Measurements from ENCODE around the gene PPP1R1C. TPM values are rescaled to one million over a fixed set of nuclear protein-coding genes. Genes with fewer than 3 reads are reported as not detected.

PPP1R1C gene
- total RNA-seq, 2 donors from 2014 or later, result 2.8 to 6.1 TPM

DNA sequence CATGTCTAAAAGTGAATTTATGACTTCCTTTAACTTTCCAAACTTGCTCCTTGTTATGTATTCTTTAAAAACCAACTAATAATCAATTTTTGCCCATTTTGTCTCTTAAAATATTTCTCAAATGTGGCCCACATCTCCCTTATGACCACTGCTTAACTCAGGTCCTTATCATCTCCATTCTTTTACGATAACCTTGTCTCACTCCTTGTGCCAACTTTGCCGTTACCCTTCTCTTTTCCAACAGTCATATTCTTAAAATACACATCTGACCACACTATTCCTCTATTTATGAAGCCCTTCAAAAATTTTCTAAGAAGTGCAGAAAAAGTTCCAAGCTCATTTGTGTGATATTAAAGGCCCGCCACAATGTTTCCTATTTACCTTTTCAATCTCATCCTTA is 47.8 kb downstream of the PPP1R1C start:
- Mint-ChIP-seq H3K36me3 (ENCODE audit: low read depth) (no peaks in the 10 kb centered on the region), H3K4me1 (no peaks in the 10 kb centered on the region), H3K9me3 (peaks cover under 1% of the 10 kb centered on the region), H3K27me3 (ENCODE audit: insufficient read depth) (no peaks in the 10 kb centered on the region), H3K4me3 (no peak overlapping the region), H3K27ac (no peak overlapping the region)
- TF ChIP-seq, protein P1, sequence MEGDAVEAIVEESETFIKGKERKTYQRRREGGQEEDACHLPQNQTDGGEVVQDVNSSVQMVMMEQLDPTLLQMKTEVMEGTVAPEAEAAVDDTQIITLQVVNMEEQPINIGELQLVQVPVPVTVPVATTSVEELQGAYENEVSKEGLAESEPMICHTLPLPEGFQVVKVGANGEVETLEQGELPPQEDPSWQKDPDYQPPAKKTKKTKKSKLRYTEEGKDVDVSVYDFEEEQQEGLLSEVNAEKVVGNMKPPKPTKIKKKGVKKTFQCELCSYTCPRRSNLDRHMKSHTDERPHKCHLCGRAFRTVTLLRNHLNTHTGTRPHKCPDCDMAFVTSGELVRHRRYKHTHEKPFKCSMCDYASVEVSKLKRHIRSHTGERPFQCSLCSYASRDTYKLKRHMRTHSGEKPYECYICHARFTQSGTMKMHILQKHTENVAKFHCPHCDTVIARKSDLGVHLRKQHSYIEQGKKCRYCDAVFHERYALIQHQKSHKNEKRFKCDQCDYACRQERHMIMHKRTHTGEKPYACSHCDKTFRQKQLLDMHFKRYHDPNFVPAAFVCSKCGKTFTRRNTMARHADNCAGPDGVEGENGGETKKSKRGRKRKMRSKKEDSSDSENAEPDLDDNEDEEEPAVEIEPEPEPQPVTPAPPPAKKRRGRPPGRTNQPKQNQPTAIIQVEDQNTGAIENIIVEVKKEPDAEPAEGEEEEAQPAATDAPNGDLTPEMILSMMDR (conservative IDR thresholded peaks at IDR 0.05), result no peak
- Histone ChIP-seq H3K36me3 (ENCODE audit: control insufficient read depth, insufficient read depth, low read length) (no peaks in the 10 kb centered on the region), H3K27ac (ENCODE audit: low read depth, low read length) (no peak overlapping the region), H3K9me3 (ENCODE audit: control insufficient read depth, low read length) (no peaks in the 10 kb centered on the region), H3K9ac (ENCODE audit: extremely low read depth, low read length, poor library complexity, severe bottlenecking) (no peak overlapping the region), H3K4me3 (ENCODE audit: low read length) (no peak overlapping the region), H3K27me3 (ENCODE audit: control insufficient read depth, insufficient read depth, low read length, poor library complexity, severe bottlenecking) (no peaks in the 10 kb centered on the region), H3K4me1 (ENCODE audit: control insufficient read depth, insufficient read depth, low read length) (no peaks in the 10 kb centered on the region)
- no peak for DNase-seq
- WGBS, 2 experiments (ENCODE audit: insufficient coverage in 1 of 2, insufficient read length in 1 of 2), result 88 to 90% methylated on average over 3 of the region's 3 CpGs

DNA sequence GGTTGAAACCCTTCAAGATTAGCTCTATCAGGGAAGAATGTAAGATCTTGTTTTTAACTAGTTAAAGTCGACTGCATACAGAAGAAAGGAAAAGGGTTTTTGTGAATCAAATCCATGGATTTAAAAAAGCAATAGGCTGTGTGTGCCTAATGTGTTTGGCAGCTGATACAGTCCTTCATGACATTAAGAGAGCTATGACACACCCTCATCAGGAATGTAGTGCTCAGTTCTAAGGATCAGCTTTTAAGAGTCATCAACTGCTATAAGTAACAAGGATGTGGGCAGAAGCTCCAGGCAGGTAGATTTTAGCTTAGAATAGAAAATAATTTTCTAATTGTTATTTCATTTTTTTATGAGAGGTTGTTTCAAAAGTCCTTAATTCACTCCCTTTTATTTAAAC is 52.9 kb downstream of the PPP1R1C start:
- no peak overlapping the region for H3K4me3 Mint-ChIP-seq
- no peaks in the 10 kb centered on the region for H3K4me1 ChIP-seq (ENCODE audit: control insufficient read depth, insufficient read depth, low read length)
- H3K27me3 ChIP-seq (ENCODE audit: control insufficient read depth, insufficient read depth, low read length, poor library complexity, severe bottlenecking), result no peaks in the 10 kb centered on the region
- no peaks in the 10 kb centered on the region for H3K36me3 Mint-ChIP-seq (ENCODE audit: low read depth)
- no peak overlapping the region for H3K27ac ChIP-seq (ENCODE audit: low read depth, low read length)
- H3K27ac Mint-ChIP-seq, result no peak overlapping the region
- H3K9me3 Mint-ChIP-seq, result no peaks in the 10 kb centered on the region
- TF ChIP-seq, protein P1 (conservative IDR thresholded peaks at IDR 0.05), result no peak
- 67 to 100% methylated on average over 1 of the region's 1 CpG for WGBS, 2 experiments (ENCODE audit: insufficient coverage in 1 of 2, insufficient read length in 1 of 2)
- no peaks in the 10 kb centered on the region for H3K36me3 ChIP-seq (ENCODE audit: control insufficient read depth, insufficient read depth, low read length)
- DNase-seq, result no peak
- peaks cover 6% of the 10 kb centered on the region for H3K4me1 Mint-ChIP-seq
- no peaks in the 10 kb centered on the region for H3K9me3 ChIP-seq (ENCODE audit: control insufficient read depth, low read length)
- H3K4me3 ChIP-seq (ENCODE audit: low read length), result no peak overlapping the region
- H3K27me3 Mint-ChIP-seq (ENCODE audit: insufficient read depth), result no peaks in the 10 kb centered on the region
- H3K9ac ChIP-seq (ENCODE audit: extremely low read depth, low read length, poor library complexity, severe bottlenecking), result no peak overlapping the region

DNA sequence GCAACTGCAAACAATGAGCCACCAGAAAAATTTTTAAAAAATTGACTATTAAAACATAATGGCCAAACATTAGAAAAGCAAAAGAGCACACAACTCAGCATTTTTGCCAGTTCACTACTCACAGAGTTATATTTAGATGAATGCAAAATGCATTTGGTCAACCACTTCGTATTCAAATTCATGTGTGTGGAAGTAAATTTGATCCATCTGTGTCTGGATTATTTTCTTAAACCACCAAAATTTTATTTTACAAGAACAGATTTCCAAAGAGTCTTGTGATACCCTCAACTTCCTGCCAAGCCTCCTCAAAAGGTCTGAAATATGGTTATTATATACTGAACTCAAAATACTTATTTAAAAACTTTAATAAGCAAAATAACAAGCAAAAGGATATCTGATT is 57.4 kb downstream of the PPP1R1C start:
- Histone ChIP-seq H3K36me3 (ENCODE audit: control insufficient read depth, insufficient read depth, low read length) (no peaks in the 10 kb centered on the region), H3K9ac (ENCODE audit: extremely low read depth, low read length, poor library complexity, severe bottlenecking) (no peak overlapping the region), H3K27me3 (ENCODE audit: control insufficient read depth, insufficient read depth, low read length, poor library complexity, severe bottlenecking) (no peaks in the 10 kb centered on the region), H3K4me1 (ENCODE audit: control insufficient read depth, insufficient read depth, low read length) (no peaks in the 10 kb centered on the region), H3K4me3 (ENCODE audit: low read length) (no peak overlapping the region), H3K9me3 (ENCODE audit: control insufficient read depth, low read length) (no peaks in the 10 kb centered on the region), H3K27ac (ENCODE audit: low read depth, low read length) (no peak overlapping the region)
- 100% methylated on average over 1 of the region's 1 CpG; no CpG with 5 or more reads in 1 of the 2 experiments for WGBS, 2 experiments (ENCODE audit: insufficient coverage in 1 of 2, insufficient read length in 1 of 2)
- Mint-ChIP-seq H3K27me3 (ENCODE audit: insufficient read depth) (no peaks in the 10 kb centered on the region), H3K9me3 (no peaks in the 10 kb centered on the region), H3K4me1 (peaks cover 6% of the 10 kb centered on the region), H3K27ac (no peak overlapping the region), H3K4me3 (no peak overlapping the region), H3K36me3 (ENCODE audit: low read depth) (no peaks in the 10 kb centered on the region)
- no peak for DNase-seq
- TF ChIP-seq, protein P1 (conservative IDR thresholded peaks at IDR 0.05), result no peak
